CD4-positive, alpha-beta memory T cell (primary cell): ENCODE data around the gene ISX. TPM values are rescaled to one million over a fixed set of nuclear protein-coding genes. Genes with fewer than 3 reads are reported as not detected.
"Not testable (repeated sequence)": the region's sequence is repeated elsewhere in the genome, so short reads cannot be mapped to it uniquely, and the experiment has no call there.

Experiments
- CTCF ChIA-PET: fragments of 350-600 bp; sonication (Branson Sonifier 250); formaldehyde crosslinking; loops from one replicate; lab custom pipeline; 2021; ENCODE audit warnings: inconsistent platforms; ENCODE audit not compliant: partially characterized antibody; lab: Charles Lee
- POLR2A ChIA-PET: fragments of 350-600 bp; sonication (Branson Sonifier 250); formaldehyde crosslinking; loops from one replicate; lab custom pipeline; 2021; ENCODE audit not compliant: partially characterized antibody; lab: Charles Lee
- DNase-seq, 5 donors: peaks; one replicate each; pipeline versions ENCODE4 v3.0.0 to v3.0.0-alpha.2; 2020 to 2022; ENCODE audit warnings: mixed read lengths in 1 of 5
- H3K27ac ChIP-seq: one replicate; pipeline ENCODE4 v1.7.0; 2013; ENCODE audit warnings: low read depth, low read length
- H3K27me3 ChIP-seq: 2 replicates; pipeline ENCODE4 v1.7.0; 2013; ENCODE audit warnings: mild to moderate bottlenecking, low read length, moderate library complexity; ENCODE audit not compliant: insufficient read depth
- H3K36me3 ChIP-seq: 2 replicates; pipeline ENCODE4 v1.7.0; 2013; ENCODE audit warnings: mild to moderate bottlenecking, low read length, moderate library complexity; ENCODE audit not compliant: insufficient read depth
- H3K4me1 ChIP-seq: 2 replicates; pipeline ENCODE4 v1.7.0; 2013; ENCODE audit warnings: mild to moderate bottlenecking, low read length, moderate library complexity; ENCODE audit not compliant: insufficient read depth
- H3K4me3 ChIP-seq, 2 donors: one replicate each; pipeline ENCODE4 v1.7.0; 2013; ENCODE audit warnings: low read length in 2 of 2, mild to moderate bottlenecking in 1 of 2
- H3K9me3 ChIP-seq, 2 donors: one replicate each; pipeline ENCODE4 v1.7.0; 2013; ENCODE audit warnings: low read length in 2 of 2, control low read depth in 1 of 2; ENCODE audit not compliant: control insufficient read depth in 1 of 2
- H3K27ac Mint-ChIP-seq, 7 donors: one replicate each; pipeline ENCODE4 v1.8.0; 2020 to 2021; ENCODE audit warnings: mixed read lengths in 7 of 7, mild to moderate bottlenecking in 6 of 7, inconsistent platforms in 3 of 7, moderate library complexity in 3 of 7
- H3K27me3 Mint-ChIP-seq, 2 donors: one replicate each; pipeline ENCODE4 v1.8.0; 2020 to 2021; ENCODE audit warnings: mixed read lengths in 2 of 2
- H3K36me3 Mint-ChIP-seq, 2 donors: one replicate each; pipeline ENCODE4 v1.8.0; 2020 to 2021; ENCODE audit warnings: mixed read lengths in 2 of 2, inconsistent platforms in 1 of 2, mild to moderate bottlenecking in 1 of 2
- H3K4me1 Mint-ChIP-seq, 4 donors: one replicate each; pipeline ENCODE4 v1.8.0; 2020 to 2021; ENCODE audit warnings: mixed read lengths in 4 of 4, mild to moderate bottlenecking in 1 of 4
- H3K4me3 Mint-ChIP-seq, 8 donors: one replicate each; pipeline ENCODE4 v1.8.0; 2020 to 2021; ENCODE audit warnings: mixed read lengths in 8 of 8, mild to moderate bottlenecking in 7 of 8, moderate library complexity in 6 of 8, inconsistent platforms in 3 of 8
- H3K9me3 Mint-ChIP-seq, 8 donors: one replicate each; pipeline ENCODE4 v1.8.0; 2020 to 2021; ENCODE audit warnings: mixed read lengths in 8 of 8, mild to moderate bottlenecking in 5 of 8, inconsistent platforms in 3 of 8, moderate library complexity in 1 of 8
- intact Hi-C: fragments of 100-400 bp; cut with micrococcal nuclease; formaldehyde crosslinking; loops from one replicate; pipeline ENCODE4 v1.15.1; 2023
- polyA plus RNA-seq, 2 donors: library from polyadenylated mRNA; unstranded; fragments of 300-500 nt; fragmentation: Illumina TruSeq; gene quantifications; one replicate each; pipeline ENCODE4 v1.2.3, GENCODE V29; 2021
- total RNA-seq, 2 experiments: library from RNA; stranded (reverse); gene quantifications; one replicate each; pipeline ENCODE4 v1.2.3, GENCODE V29; 2021

ISX gene
- total and polyA plus RNA-seq, 4 experiments from 2014 or later: not detected

- Mint-ChIP-seq H3K36me3 (no peaks in the 10 kb centered on the region), H3K4me3 (no peak overlapping the region), H3K27ac (no peak overlapping the region), H3K27me3 (peaks cover 6 to 15% of the 10 kb centered on the region in 2 donors), H3K4me1 (peaks cover 0 to 2% (median 0%) of the 10 kb centered on the region in 4 donors), H3K9me3 (peaks cover 0 to 9% (median 3%) of the 10 kb centered on the region in 8 donors)
- Histone ChIP-seq H3K4me3 (no peak overlapping the region), H3K27me3 (no peaks in the 10 kb centered on the region), H3K9me3 (no peaks in the 10 kb centered on the region), H3K4me1 (no peaks in the 10 kb centered on the region), H3K27ac (no peak overlapping the region), H3K36me3 (no peaks in the 10 kb centered on the region)
- DNase-seq: no peak
- ChIA-PET CTCF (no interaction called here), POLR2A (no interaction called here)
- intact Hi-C loops: no loop called here
Measured at GRCh38 chr22:35043252-35043933, 22.6 kb upstream of the ISX start.

GRCh38 chr22:35043934-35044319 lies 22.0 kb upstream of the ISX start:
- ChIA-PET POLR2A (no interaction called here), CTCF (no interaction called here)
- Mint-ChIP-seq H3K36me3 (no peaks in the 10 kb centered on the region), H3K27ac (no peak overlapping the region), H3K27me3 (peaks cover 9 to 15% of the 10 kb centered on the region in 2 donors), H3K4me1 (peaks cover 0 to 2% (median 0%) of the 10 kb centered on the region in 4 donors), H3K4me3 (no peak overlapping the region), H3K9me3 (peaks cover 0 to 9% (median 3%) of the 10 kb centered on the region in 8 donors)
- Histone ChIP-seq H3K27ac (no peak overlapping the region), H3K4me1 (no peaks in the 10 kb centered on the region), H3K4me3 (no peak overlapping the region), H3K9me3 (no peaks in the 10 kb centered on the region), H3K36me3 (no peaks in the 10 kb centered on the region), H3K27me3 (no peaks in the 10 kb centered on the region)
- no peak for DNase-seq
- intact Hi-C loops: no loop called here

GRCh38 chr22:35044607-35045390 lies 21.2 kb upstream of the ISX start:
- no peaks in the 10 kb centered on the region for H3K9me3 ChIP-seq
- Mint-ChIP-seq H3K4me3 (no peak overlapping the region), H3K4me1 (peaks cover 0 to 2% (median 0%) of the 10 kb centered on the region in 4 donors), H3K36me3 (no peaks in the 10 kb centered on the region), H3K9me3 (peaks cover 0 to 9% (median 3%) of the 10 kb centered on the region in 8 donors), H3K27me3 (peaks cover 11 to 15% of the 10 kb centered on the region in 2 donors), H3K27ac (no peak overlapping the region)
- intact Hi-C loops: no loop called here
- H3K27me3 ChIP-seq: no peaks in the 10 kb centered on the region
- no peaks in the 10 kb centered on the region for H3K36me3 ChIP-seq
- H3K27ac ChIP-seq: no peak overlapping the region
- POLR2A ChIA-PET: no interaction called here
- no peaks in the 10 kb centered on the region for H3K4me1 ChIP-seq
- CTCF ChIA-PET: no interaction called here
- DNase-seq: no peak
- H3K4me3 ChIP-seq: no peak overlapping the region

GRCh38 chr22:35045451-35045850 lies 20.5 kb upstream of the ISX start:
- Histone ChIP-seq H3K4me1 (no peaks in the 10 kb centered on the region), H3K27me3 (no peaks in the 10 kb centered on the region), H3K9me3 (no peaks in the 10 kb centered on the region), H3K27ac (no peak overlapping the region), H3K4me3 (no peak overlapping the region), H3K36me3 (no peaks in the 10 kb centered on the region)
- H3K4me1 Mint-ChIP-seq: peaks cover 0 to 2% (median 0%) of the 10 kb centered on the region in 4 donors
- peaks cover 0 to 11% (median 3%) of the 10 kb centered on the region in 8 donors for H3K9me3 Mint-ChIP-seq
- intact Hi-C loops: no loop called here
- no peak overlapping the region for H3K4me3 Mint-ChIP-seq
- H3K36me3 Mint-ChIP-seq: no peaks in the 10 kb centered on the region
- H3K27ac Mint-ChIP-seq: no peak overlapping the region
- CTCF ChIA-PET: no interaction called here
- no peak for DNase-seq
- POLR2A ChIA-PET: no interaction called here
- peaks cover 12 to 15% of the 10 kb centered on the region in 2 donors for H3K27me3 Mint-ChIP-seq

GRCh38 chr22:35046744-35047462 lies 19.1 kb upstream of the ISX start:
- H3K4me1 ChIP-seq: no peaks in the 10 kb centered on the region
- ChIA-PET POLR2A (no interaction called here), CTCF (no interaction called here)
- no peak overlapping the region for H3K27ac ChIP-seq
- no peak for DNase-seq
- no peaks in the 10 kb centered on the region for H3K36me3 ChIP-seq
- peaks cover 11 to 15% of the 10 kb centered on the region in 2 donors for H3K27me3 Mint-ChIP-seq
- no peak overlapping the region for H3K4me3 Mint-ChIP-seq
- no peak overlapping the region for H3K27ac Mint-ChIP-seq
- no peaks in the 10 kb centered on the region for H3K27me3 ChIP-seq
- H3K36me3 Mint-ChIP-seq: no peaks in the 10 kb centered on the region
- peaks cover 0 to 11% (median 3%) of the 10 kb centered on the region in 8 donors for H3K9me3 Mint-ChIP-seq
- intact Hi-C loops: no loop called here
- H3K9me3 ChIP-seq: no peaks in the 10 kb centered on the region
- no peak overlapping the region for H3K4me3 ChIP-seq
- H3K4me1 Mint-ChIP-seq: peaks cover 0 to 2% (median 0%) of the 10 kb centered on the region in 4 donors

- H3K27ac ChIP-seq, H3K4me3 Mint-ChIP-seq, H3K36me3 ChIP-seq, H3K27ac Mint-ChIP-seq, H3K9me3 Mint-ChIP-seq, H3K4me1 Mint-ChIP-seq, H3K36me3 Mint-ChIP-seq, POLR2A ChIA-PET, H3K27me3 ChIP-seq, CTCF ChIA-PET, H3K4me1 ChIP-seq, H3K9me3 ChIP-seq, intact Hi-C loops, DNase-seq, H3K4me3 ChIP-seq: not testable (repeated sequence)
- peaks cover 11 to 14% of the 10 kb centered on the region in 2 donors for H3K27me3 Mint-ChIP-seq
Measured at GRCh38 chr22:35050038-35050437, 15.9 kb upstream of the ISX start.

GRCh38 chr22:35051013-35051535 lies 14.9 kb upstream of the ISX start:
- Mint-ChIP-seq H3K4me3 (no peak overlapping the region), H3K36me3 (no peaks in the 10 kb centered on the region), H3K27me3 (peaks cover 10 to 20% of the 10 kb centered on the region in 2 donors), H3K9me3 (peaks cover 0 to 10% (median 3%) of the 10 kb centered on the region in 8 donors), H3K4me1 (no peaks in the 10 kb centered on the region), H3K27ac (no peak overlapping the region)
- Histone ChIP-seq H3K27me3 (no peaks in the 10 kb centered on the region), H3K4me3 (no peak overlapping the region), H3K9me3 (no peaks in the 10 kb centered on the region), H3K4me1 (no peaks in the 10 kb centered on the region), H3K27ac (no peak overlapping the region), H3K36me3 (no peaks in the 10 kb centered on the region)
- POLR2A ChIA-PET: no interaction called here
- CTCF ChIA-PET: no interaction called here
- DNase-seq: no peak
- intact Hi-C loops: no loop called here
